ENCODE results near the gene NXPH2.

NXPH2 gene

DNA sequence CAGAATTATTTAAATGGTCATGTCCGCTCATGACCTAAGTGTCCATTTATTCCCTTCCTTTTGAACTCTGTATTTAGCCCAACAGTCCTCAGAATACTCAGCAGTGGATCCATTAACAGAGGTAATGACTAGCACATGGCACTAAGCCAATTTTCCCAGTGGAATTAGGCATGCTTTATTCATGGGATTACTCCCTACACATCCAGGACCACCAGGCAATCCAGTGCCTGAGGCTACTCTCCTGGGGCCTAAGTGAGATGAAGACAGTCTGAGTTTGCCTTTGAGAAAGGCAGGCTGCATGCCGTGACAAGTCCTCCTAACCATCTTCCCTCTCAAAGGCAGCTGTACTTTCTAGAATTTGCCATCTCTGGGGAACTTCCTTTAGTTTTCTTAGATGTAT, 150.0 kb downstream of the NXPH2 start:
- no peak for DNase-seq

- DNase-seq: no peak
Observed at GRCh38 chr2:138626148-138626547, 154.0 kb downstream of the NXPH2 start.

- no peak for DNase-seq
Observed at GRCh38 chr2:138622613-138623012, 157.6 kb downstream of the NXPH2 start.

DNA sequence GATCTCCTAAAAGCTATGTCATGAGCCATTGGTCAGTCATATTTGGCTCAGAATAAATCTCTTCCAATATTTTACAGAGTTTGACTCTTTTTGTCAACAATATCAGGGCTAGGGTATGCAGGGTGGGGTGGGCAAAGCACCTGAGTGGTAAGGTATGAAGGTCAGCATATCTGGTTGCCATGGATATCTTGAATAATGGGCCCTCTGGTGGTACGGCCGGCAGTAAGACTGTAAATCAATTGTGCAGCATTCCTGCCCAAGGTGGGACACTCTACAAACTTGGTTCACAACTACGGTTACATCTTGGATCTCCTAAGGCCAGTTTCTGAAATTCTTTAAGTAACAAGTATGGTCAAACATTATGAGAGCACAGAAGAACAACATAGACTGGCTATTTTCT, 159.1 kb downstream of the NXPH2 start:
- no peak for DNase-seq

DNA sequence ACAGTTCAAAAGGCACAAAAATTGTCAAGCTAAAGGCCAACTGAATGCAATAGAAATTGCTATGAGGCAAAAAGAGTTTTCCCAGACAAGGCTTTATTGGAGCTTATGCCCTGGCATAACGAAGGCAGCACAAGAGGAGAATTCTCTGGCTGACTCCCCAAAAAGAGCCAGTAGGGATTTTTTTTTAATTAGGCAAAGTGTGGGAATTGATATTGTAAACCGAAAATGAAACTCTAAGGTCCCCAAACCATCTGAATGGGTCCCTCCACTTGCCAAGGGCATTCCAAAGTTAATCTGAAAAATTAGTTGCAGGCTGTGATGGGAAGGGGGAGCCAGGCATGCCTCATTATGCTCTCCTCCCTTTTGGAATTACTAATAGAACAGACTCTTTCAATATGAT, 159.8 kb downstream of the NXPH2 start:
- DNase-seq: no peak

Measured in DMS79 (cell line).